CD14-positive monocyte (primary cell): ENCODE results near the gene BTBD10. TPM values are rescaled to one million over a fixed set of nuclear protein-coding genes. Genes with fewer than 3 reads are reported as not detected.

Experiments
- DNase-seq, 3 donors: peaks; one replicate each; pipeline ENCODE4 v3.0.0-alpha.2; 2011 to 2022
- H2AFZ ChIP-seq: 2 replicates; pipeline ENCODE4 v1.6.0; 2012; ENCODE audit warnings: mild to moderate bottlenecking, low read depth, low read length, inconsistent platforms; ENCODE audit not compliant: insufficient read depth, poor library complexity, severe bottlenecking
- H3K27ac ChIP-seq, 2 donors: 1 replicate in 1 of 2; 2 replicates in 1 of 2; pipeline ENCODE4 v1.5.1; 2012 to 2013; ENCODE audit warnings: low read length in 2 of 2, control low read depth in 1 of 2, inconsistent platforms in 1 of 2, low read depth in 1 of 2, mild to moderate bottlenecking in 1 of 2
- H3K27me3 ChIP-seq, 2 donors: one replicate each; pipeline versions ENCODE4 v1.6.0 to v1.6.1; 2011 to 2013; ENCODE audit warnings: low read length in 2 of 2; ENCODE audit not compliant: control insufficient read depth in 2 of 2, insufficient read depth in 2 of 2
- H3K36me3 ChIP-seq, 2 donors: replicated peaks in 1 of 2; 1 replicate in 1 of 2; 2 replicates in 1 of 2; pipeline versions ENCODE4 v1.5.1 to v1.6.1; 2012 to 2013; ENCODE audit warnings: low read length in 2 of 2, control low read depth in 1 of 2, inconsistent platforms in 1 of 2, mild to moderate bottlenecking in 1 of 2; ENCODE audit not compliant: insufficient read depth in 2 of 2, control insufficient read depth in 1 of 2
- H3K4me1 ChIP-seq, 2 donors: 1 replicate in 1 of 2; 2 replicates in 1 of 2; pipeline versions ENCODE4 v1.5.1 to v1.6.1; 2012 to 2013; ENCODE audit warnings: low read length in 2 of 2, control low read depth in 1 of 2, inconsistent platforms in 1 of 2, mild to moderate bottlenecking in 1 of 2, moderate library complexity in 1 of 2; ENCODE audit not compliant: insufficient read depth in 2 of 2, control insufficient read depth in 1 of 2
- H3K4me2 ChIP-seq: replicated peaks from 2 replicates; pipeline ENCODE3; 2012; ENCODE audit warnings: low read length, moderate library complexity, mild to moderate bottlenecking; ENCODE audit not compliant: poor library complexity, severe bottlenecking; ENCODE audit errors: extremely low read depth
- H3K4me3 ChIP-seq, 3 experiments: fragments of 200-600 bp in 1 of 3; sonication (generic) in 1 of 3; replicated peaks in 1 of 3; 1 replicate in 2 of 3; 2 replicates in 1 of 3; pipeline ENCODE4 v1.5.1; 2011 to 2013; ENCODE audit warnings: low read length in 3 of 3, mild to moderate bottlenecking in 3 of 3, control low read depth in 2 of 3, low read depth in 2 of 3, inconsistent platforms in 1 of 3, moderate library complexity in 1 of 3
- H3K79me2 ChIP-seq: 2 replicates; pipeline ENCODE4 v1.6.0; 2012; ENCODE audit warnings: mild to moderate bottlenecking, control low read depth, inconsistent platforms, low read length, moderate library complexity; ENCODE audit not compliant: insufficient read depth
- H3K9ac ChIP-seq: 2 replicates; pipeline ENCODE4 v1.6.0; 2017; ENCODE audit warnings: low read length, mild to moderate bottlenecking; ENCODE audit not compliant: insufficient read depth, poor library complexity, severe bottlenecking
- H3K9me3 ChIP-seq, 2 donors: replicated peaks in 1 of 2; 1 replicate in 1 of 2; 2 replicates in 1 of 2; pipeline versions ENCODE4 v1.5.1 to v1.6.1; 2012 to 2013; ENCODE audit warnings: low read length in 2 of 2, control low read depth in 1 of 2; ENCODE audit not compliant: control insufficient read depth in 1 of 2, insufficient read depth in 1 of 2
- H4K20me1 ChIP-seq: 2 replicates; pipeline ENCODE4 v1.6.0; 2012; ENCODE audit warnings: mild to moderate bottlenecking, low read length, control low read depth, moderate library complexity; ENCODE audit not compliant: insufficient read depth
- H3K27ac Mint-ChIP-seq, 7 donors: one replicate each; pipeline ENCODE4 v1.8.0; 2020; ENCODE audit warnings: mild to moderate bottlenecking in 7 of 7, mixed read lengths in 7 of 7, moderate library complexity in 6 of 7, inconsistent platforms in 2 of 7
- H3K27me3 Mint-ChIP-seq, 3 donors: one replicate each; pipeline ENCODE4 v1.8.0; 2021 to 2022; ENCODE audit warnings: low read depth in 3 of 3, mild to moderate bottlenecking in 3 of 3, mixed read lengths in 3 of 3, moderate library complexity in 3 of 3, inconsistent platforms in 1 of 3
- H3K36me3 Mint-ChIP-seq, 2 donors: one replicate each; pipeline ENCODE4 v1.8.0; 2020; ENCODE audit warnings: mixed read lengths in 2 of 2, inconsistent platforms in 1 of 2, mild to moderate bottlenecking in 1 of 2
- H3K4me1 Mint-ChIP-seq: one replicate; pipeline ENCODE4 v1.8.0; 2020; ENCODE audit warnings: mild to moderate bottlenecking, mixed read lengths
- H3K4me3 Mint-ChIP-seq, 2 donors: one replicate each; pipeline ENCODE4 v1.8.0; 2020; ENCODE audit warnings: mild to moderate bottlenecking in 2 of 2, mixed read lengths in 2 of 2, moderate library complexity in 1 of 2
- H3K9me3 Mint-ChIP-seq, 7 donors: one replicate each; pipeline ENCODE4 v1.8.0; 2020 to 2022; ENCODE audit warnings: mixed read lengths in 7 of 7, mild to moderate bottlenecking in 6 of 7, moderate library complexity in 6 of 7, inconsistent platforms in 2 of 7
- CTCF ChIP-seq: fragments of 200-600 bp; IDR thresholded peaks from one replicate; pipeline ENCODE4 v1.8.0; 2022; ENCODE audit warnings: antibody characterized with exemption, mild to moderate bottlenecking
- WGBS: methylation state at CpG from one replicate; pipeline ENCODE4 v1.1.5; 2013; ENCODE audit warnings: missing lambda C conversion rate; ENCODE audit not compliant: insufficient coverage; 5-methylcytosine and 5-hydroxymethylcytosine counted together
- intact Hi-C, 2 donors: fragments of 100-400 bp; cut with micrococcal nuclease; formaldehyde crosslinking; loops; one replicate each; pipeline versions ENCODE4 v1.15.0 to v1.15.1; 2023
- polyA plus RNA-seq, 3 donors: library from polyadenylated mRNA; depleted of rRNA in 1 of 3; unstranded in 2 of 3; stranded (reverse) in 1 of 3; fragments of 300-500 nt in 2 of 3; fragments of >200 nt in 1 of 3; fragmentation: Illumina TruSeq in 2 of 3; gene quantifications; 1 replicate in 2 of 3; 2 replicates in 1 of 3; pipeline ENCODE4 v1.2.3, GENCODE V29; 2012 to 2021

Gene BTBD10
- polyA plus RNA-seq, 3 donors, result 9.6 to 19.8 (median 13.8) TPM

DNA sequence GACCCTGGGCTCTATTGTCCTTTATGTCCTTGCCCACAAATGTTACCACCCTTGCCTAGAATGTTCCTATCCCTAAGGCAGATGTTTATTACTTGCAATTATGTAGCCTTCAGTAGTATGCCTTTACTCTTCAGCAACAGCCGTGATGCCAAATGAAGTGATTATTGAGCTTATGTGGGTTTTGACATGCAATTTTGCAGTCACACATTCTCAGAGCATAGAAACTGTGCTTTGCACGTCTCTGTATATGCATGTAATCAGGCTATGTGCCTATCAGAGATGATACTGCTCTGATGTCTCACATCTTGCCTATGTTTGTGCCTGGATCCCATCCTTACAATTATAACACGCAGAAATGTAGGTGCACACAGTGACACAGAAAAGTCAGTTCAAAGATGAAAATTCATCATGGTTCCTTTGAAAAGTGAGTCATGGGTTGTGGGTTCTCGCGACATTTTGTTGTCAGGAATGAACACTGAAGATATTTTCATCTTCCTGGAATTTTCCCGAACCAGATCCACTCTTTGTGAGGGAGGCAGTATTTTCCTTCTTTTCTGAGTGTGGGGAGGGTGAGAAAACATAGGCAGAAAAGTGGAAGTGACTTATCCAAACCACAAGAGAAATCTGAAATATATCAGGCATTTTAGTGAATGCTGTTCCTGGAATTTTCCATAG lies 104.3 kb downstream of the BTBD10 start:
- H3K36me3 Mint-ChIP-seq, result peaks cover 87 to 92% of the 10 kb centered on the region in 2 donors
- DNase-seq, result no peak
- intact Hi-C loops, result no loop called here
- no peak overlapping the region for H3K4me3 ChIP-seq
- no peak overlapping the region for H2AFZ ChIP-seq
- H3K4me3 Mint-ChIP-seq, result no peak overlapping the region
- H4K20me1 ChIP-seq, result peaks cover 20% of the 10 kb centered on the region
- H3K79me2 ChIP-seq, result no peaks in the 10 kb centered on the region
- H3K4me2 ChIP-seq, result no peak overlapping the region
- no peaks in the 10 kb centered on the region for H3K4me1 ChIP-seq
- no peak overlapping the region for H3K9ac ChIP-seq
- no peak overlapping the region for H3K27ac ChIP-seq
- H3K27me3 Mint-ChIP-seq, result no peaks in the 10 kb centered on the region
- no peaks in the 10 kb centered on the region for H3K27me3 ChIP-seq
- TF ChIP-seq CTCF, result no peak
- H3K4me1 Mint-ChIP-seq, result no peaks in the 10 kb centered on the region
- H3K9me3 ChIP-seq, result no peaks in the 10 kb centered on the region
- H3K9me3 Mint-ChIP-seq, result no peaks in the 10 kb centered on the region
- H3K36me3 ChIP-seq, result peaks cover 91 to 98% of the 10 kb centered on the region in 2 donors
- H3K27ac Mint-ChIP-seq, result no peak overlapping the region
- 98% methylated on average over 5 of the region's 6 CpGs for WGBS

DNA sequence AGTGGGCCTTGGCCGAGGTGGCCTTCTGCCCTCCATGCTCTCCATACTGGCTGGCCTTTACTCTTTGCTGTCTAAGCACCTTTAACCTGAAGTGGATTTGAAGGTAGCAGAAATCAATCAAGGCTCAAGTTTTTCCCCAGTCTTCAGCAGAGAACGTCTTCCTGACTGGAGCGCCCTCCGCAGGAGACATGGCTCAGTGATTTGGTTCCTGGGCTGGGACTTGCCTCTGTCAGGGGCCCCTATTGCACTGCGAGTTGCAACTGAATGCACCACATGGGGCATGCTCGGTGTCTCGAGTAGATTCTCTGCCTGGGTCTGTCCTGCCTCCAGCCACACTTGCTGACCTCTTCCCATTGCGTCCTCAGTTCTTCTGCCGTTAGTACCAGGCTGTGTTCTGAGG lies 105.8 kb downstream of the BTBD10 start:
- Histone ChIP-seq H3K4me3 (no peak overlapping the region), H3K27ac (no peak overlapping the region), H3K4me2 (no peak overlapping the region), H3K27me3 (no peaks in the 10 kb centered on the region), H4K20me1 (peaks cover 34% of the 10 kb centered on the region), H3K9me3 (no peaks in the 10 kb centered on the region), H3K4me1 (no peaks in the 10 kb centered on the region), H3K36me3 (peaks cover 78 to 98% of the 10 kb centered on the region in 2 donors), H3K9ac (no peak overlapping the region), H2AFZ (no peak overlapping the region), H3K79me2 (no peaks in the 10 kb centered on the region)
- H3K36me3 Mint-ChIP-seq, result peaks cover 85 to 93% of the 10 kb centered on the region in 2 donors
- no peak overlapping the region for H3K4me3 Mint-ChIP-seq
- intact Hi-C loops, result no loop called here
- no peaks in the 10 kb centered on the region for H3K9me3 Mint-ChIP-seq
- H3K4me1 Mint-ChIP-seq, result no peaks in the 10 kb centered on the region
- no peaks in the 10 kb centered on the region for H3K27me3 Mint-ChIP-seq
- 99% methylated on average over 8 of the region's 9 CpGs for WGBS
- no peak for DNase-seq
- TF ChIP-seq CTCF, result no peak
- H3K27ac Mint-ChIP-seq, result no peak overlapping the region
